WERI-Rb-1 (cell line): ENCODE data around the gene C9orf153.
A peak's percentile ranks its signal among the peaks of the same experiment; 100 is the strongest.

ENCODE experiments used
- DNase-seq: peaks from one replicate; pipeline ENCODE4 v3.0.0-alpha.2; 2020
- H3K27ac ChIP-seq: fragments of 250-450 bp; sonication (Bioruptor Pico); 2 replicates; pipeline ENCODE4 v1.5.1; 2020; ENCODE audit warnings: mild to moderate bottlenecking, moderate library complexity
- H3K27me3 ChIP-seq: fragments of 250-450 bp; sonication (Bioruptor Pico); 2 replicates; pipeline ENCODE4 v1.5.1; 2021; ENCODE audit warnings: mild to moderate bottlenecking, low read depth, moderate library complexity; ENCODE audit not compliant: insufficient read depth, severe bottlenecking
- H3K36me3 ChIP-seq: fragments of 250-450 bp; sonication (Bioruptor Pico); 2 replicates; pipeline ENCODE4 v1.5.1; 2020; ENCODE audit warnings: mild to moderate bottlenecking, moderate library complexity
- H3K4me3 ChIP-seq: 2 replicates; pipeline ENCODE4 v1.5.1; 2011; ENCODE audit warnings: low read depth, mild to moderate bottlenecking, control low read depth, low read length
- H3K9me3 ChIP-seq: fragments of 250-450 bp; sonication (Bioruptor Pico); 2 replicates; pipeline ENCODE4 v1.5.1; 2021; ENCODE audit warnings: mild to moderate bottlenecking, moderate library complexity; ENCODE audit not compliant: severe bottlenecking
- TF ChIP-seq, protein P1 (sequence below): IDR thresholded peaks from 2 replicates; pipeline ENCODE4 v1.5.1; 2011; ENCODE audit warnings: low read depth, mild to moderate bottlenecking, control low read depth, inconsistent platforms, low read length

The C9orf153 gene

DNA sequence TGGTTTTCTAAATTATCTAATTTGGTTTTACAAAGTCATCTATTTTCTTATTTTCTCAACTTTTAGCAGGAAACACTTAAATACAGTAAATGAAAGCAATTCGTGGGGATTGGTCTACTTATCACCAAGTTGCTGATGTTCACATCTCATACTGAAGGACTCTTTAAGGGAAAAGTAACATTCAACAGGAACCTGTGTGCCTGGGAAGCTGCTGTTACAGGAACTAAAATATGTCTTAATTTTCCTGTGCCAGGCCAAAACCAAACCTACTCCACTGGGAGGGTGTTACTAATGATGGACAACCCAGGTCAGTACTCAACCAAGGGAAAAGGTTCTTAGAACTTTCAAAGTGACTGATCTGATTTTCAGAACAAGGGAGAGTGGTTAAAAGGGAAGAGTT, 17.6 kb upstream of the C9orf153 start:
- TF ChIP-seq, protein P1, sequence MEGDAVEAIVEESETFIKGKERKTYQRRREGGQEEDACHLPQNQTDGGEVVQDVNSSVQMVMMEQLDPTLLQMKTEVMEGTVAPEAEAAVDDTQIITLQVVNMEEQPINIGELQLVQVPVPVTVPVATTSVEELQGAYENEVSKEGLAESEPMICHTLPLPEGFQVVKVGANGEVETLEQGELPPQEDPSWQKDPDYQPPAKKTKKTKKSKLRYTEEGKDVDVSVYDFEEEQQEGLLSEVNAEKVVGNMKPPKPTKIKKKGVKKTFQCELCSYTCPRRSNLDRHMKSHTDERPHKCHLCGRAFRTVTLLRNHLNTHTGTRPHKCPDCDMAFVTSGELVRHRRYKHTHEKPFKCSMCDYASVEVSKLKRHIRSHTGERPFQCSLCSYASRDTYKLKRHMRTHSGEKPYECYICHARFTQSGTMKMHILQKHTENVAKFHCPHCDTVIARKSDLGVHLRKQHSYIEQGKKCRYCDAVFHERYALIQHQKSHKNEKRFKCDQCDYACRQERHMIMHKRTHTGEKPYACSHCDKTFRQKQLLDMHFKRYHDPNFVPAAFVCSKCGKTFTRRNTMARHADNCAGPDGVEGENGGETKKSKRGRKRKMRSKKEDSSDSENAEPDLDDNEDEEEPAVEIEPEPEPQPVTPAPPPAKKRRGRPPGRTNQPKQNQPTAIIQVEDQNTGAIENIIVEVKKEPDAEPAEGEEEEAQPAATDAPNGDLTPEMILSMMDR, result no peak
- Histone ChIP-seq H3K9me3 (no peaks in the 10 kb centered on the region), H3K4me3 (no peak overlapping the region), H3K36me3 (peaks cover 27% of the 10 kb centered on the region), H3K27ac (no peak overlapping the region), H3K27me3 (no peaks in the 10 kb centered on the region)
- no peak for DNase-seq

DNA sequence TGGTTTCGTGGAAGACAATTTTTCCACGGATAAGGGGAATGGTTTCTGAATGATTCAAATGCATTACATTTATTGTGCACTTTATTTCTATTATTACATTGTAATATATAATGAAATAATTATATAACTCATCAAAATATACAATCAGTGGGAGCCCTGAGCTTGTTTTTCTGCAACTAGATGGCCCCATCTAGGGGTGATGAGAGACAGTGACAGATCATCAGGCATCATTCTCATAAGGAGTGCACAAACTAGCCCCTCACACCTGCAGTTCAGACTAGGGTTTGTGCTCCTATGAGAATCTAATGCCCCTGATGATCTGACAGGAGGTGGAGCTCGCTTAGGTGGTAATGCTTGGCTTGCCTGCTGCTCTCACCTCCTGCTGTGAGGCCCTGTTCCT, 16.5 kb upstream of the C9orf153 start:
- Histone ChIP-seq H3K27ac (no peak overlapping the region), H3K9me3 (no peaks in the 10 kb centered on the region), H3K27me3 (no peaks in the 10 kb centered on the region), H3K4me3 (no peak overlapping the region), H3K36me3 (peaks cover 33% of the 10 kb centered on the region)
- TF ChIP-seq, protein P1, result 0 out of 2 replicates have a peak, but pooled peaks have one; percentile 26
- DNase-seq, result no peak

DNA sequence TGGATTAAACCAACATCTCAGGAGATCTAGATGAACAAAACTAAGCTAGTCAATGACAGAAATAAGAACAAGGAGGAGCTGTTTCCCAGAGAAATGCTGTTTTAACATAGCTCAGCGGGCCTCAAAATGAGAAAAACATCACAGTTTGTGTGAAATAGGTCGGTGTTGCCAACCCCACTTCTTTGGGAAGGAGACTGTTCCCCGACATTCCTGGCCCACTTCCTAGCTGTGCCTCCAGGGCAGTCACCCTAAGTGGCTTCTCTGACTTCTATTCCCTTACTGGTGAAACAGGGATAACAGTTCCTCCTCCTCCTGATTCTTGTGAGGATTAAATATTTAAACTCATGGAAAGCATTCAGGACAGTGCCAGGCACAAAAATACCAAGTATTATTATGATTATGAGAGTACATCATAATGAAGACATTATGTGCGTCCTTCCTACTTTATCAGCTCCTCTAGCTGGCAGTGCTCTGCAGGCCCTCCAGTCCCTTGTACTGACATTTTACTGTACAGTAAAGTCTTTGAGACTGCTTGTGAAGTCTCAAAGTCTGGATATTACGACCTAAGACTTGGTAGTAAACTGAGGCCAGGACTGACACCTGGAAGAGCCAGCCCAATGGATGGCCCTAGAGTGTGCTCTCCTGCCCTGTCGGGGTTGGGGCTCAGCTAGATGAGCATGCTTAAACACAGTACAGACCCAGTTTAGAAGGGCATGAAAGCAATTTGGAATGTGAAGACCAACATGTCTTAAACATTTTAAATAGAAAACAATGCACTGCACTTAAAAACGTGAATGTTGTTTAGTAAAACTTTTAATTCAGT, 15.6 kb upstream of the C9orf153 start:
- Histone ChIP-seq H3K36me3 (peaks cover 34% of the 10 kb centered on the region), H3K27me3 (no peaks in the 10 kb centered on the region), H3K27ac (no peak overlapping the region), H3K9me3 (no peaks in the 10 kb centered on the region), H3K4me3 (no peak overlapping the region)
- DNase-seq, result no peak
- TF ChIP-seq, protein P1, result no peak

DNA sequence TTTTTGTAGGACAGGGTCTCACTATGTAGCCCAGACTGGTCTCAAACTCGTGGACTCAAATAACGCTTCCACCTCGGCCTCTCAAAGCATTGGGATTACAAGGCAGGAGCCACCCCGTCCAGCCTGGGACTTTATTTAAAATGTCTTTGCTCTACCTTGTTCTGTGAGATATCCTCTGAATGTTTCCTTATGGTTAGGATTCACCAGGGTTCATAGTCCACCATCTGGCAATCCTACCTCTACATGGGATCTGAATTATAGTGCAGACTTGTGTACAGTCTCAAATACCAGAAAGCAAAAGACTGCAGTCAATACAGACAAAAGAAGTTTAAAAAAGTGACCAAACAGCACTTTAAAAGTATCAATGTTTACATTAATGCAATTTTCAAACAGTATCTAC, 12.8 kb upstream of the C9orf153 start:
- Histone ChIP-seq H3K36me3 (peaks cover 24% of the 10 kb centered on the region), H3K27me3 (no peaks in the 10 kb centered on the region)
- TF ChIP-seq, protein P1, result no peak

DNA sequence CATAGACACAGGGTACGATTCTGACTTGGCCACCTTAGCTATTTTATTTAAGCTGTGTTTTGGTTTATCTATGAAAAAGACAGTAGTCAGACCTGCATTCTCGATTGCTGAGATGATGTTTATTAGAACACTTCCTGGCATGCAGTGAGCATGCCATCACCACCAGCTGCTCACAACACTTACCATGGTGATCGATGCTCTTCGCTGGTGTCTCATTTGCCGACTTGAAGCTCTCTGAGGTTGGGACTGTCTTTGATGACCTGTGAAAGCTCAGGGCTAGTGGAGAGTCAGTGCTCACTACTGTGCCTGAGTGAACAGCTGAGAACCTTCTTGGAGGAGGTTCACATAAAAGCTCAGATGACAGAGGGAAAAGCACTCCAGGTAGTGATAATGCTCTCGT, 4.4 kb upstream of the C9orf153 start:
- Histone ChIP-seq H3K4me3 (no peak overlapping the region), H3K27ac (no peak overlapping the region), H3K27me3 (no peaks in the 10 kb centered on the region), H3K36me3 (peaks cover 10% of the 10 kb centered on the region), H3K9me3 (no peaks in the 10 kb centered on the region)
- TF ChIP-seq, protein P1, result no peak
- no peak for DNase-seq

More for the DNA sequence above, 12.8 kb upstream of the C9orf153 start:
- H3K9me3 ChIP-seq, result no peaks in the 10 kb centered on the region
- DNase-seq, result no peak
- H3K4me3 ChIP-seq, result no peak overlapping the region
- H3K27ac ChIP-seq, result no peak overlapping the region
